ENCODE results near the gene LIN7B. TPM values are rescaled to one million over a fixed set of nuclear protein-coding genes. Genes with fewer than 3 reads are reported as not detected.

LIN7B gene
- total RNA-seq = 5.1 and 7.6 TPM in 2 replicates

GRCh38 chr19:49113762-49114629, at the start of gene LIN7B:
LIN7B (plus strand) TSS chr19:49114370; CDS start chr19:49114405, 35 bp downstream.

GRCh38 chr19:49064768-49065611, 49.2 kb upstream of the LIN7B start, which contains the start of gene NTF4:
NTF4 (minus strand) TSS chr19:49064818; CDS start chr19:49061997, 2,821 bp downstream.

GRCh38 chr19:49085020-49085867, 28.9 kb upstream of the LIN7B start, which contains the start of gene SNRNP70:
SNRNP70 (plus strand) TSS chr19:49085451; CDS start chr19:49086415, 964 bp downstream.

GRCh38 chr19:49118565-49119410, 4.6 kb downstream of the LIN7B start, which contains the start of gene C19orf73:
C19orf73 (minus strand) TSS chr19:49119143; CDS start chr19:49119022, 121 bp downstream.

DNA sequence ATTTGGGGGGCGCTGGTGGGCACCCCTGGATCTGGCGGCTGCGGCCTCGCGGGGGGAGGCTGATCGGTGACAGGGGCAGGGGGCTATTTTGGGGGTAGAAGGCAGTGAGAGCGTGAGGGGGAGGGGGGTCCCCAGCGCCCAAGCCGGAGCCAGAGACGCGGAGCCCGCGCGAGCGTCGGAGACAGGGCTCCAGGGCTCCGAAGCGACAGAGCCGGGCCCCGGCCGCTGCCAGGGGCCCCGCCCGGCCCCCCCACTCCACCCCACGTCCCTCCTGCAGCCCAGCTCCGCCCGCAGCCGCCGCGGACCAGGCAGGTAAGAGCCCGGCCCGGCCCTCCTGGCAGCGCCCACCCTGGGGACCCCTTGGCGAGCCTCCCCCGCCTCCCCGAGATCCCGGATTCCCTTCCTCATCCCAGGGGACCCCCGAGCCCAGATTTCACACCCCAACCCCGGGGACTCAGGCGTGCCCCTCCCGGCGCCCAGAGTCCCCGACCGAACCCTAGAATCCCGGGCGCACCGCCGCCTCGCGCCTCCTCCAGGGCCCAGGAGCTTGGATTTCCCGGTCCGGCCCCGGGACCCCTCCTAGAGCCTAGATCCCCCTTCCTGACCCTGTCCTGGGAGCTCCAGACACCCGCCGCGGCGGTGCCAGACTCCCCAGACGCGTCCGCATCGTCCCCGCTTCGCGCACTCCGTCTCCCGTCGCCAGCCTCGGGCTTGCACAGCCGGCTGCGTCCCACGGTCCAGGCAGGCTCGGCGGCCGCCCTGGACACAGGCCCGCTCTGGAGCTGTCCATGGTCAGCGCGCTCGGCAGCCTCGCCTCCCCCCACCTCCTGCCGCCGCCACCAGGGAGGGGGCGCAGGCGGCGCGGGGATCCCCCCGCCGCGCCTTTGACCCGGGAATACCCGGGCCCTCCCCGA, 5.5 kb downstream of the LIN7B start, which contains the start of gene PPFIA3:
TSS of gene PPFIA3 (plus strand) at position 134 of the 914 bp plus-strand sequence. CDS start 8,330 bp downstream, outside the sequence.

DNA sequence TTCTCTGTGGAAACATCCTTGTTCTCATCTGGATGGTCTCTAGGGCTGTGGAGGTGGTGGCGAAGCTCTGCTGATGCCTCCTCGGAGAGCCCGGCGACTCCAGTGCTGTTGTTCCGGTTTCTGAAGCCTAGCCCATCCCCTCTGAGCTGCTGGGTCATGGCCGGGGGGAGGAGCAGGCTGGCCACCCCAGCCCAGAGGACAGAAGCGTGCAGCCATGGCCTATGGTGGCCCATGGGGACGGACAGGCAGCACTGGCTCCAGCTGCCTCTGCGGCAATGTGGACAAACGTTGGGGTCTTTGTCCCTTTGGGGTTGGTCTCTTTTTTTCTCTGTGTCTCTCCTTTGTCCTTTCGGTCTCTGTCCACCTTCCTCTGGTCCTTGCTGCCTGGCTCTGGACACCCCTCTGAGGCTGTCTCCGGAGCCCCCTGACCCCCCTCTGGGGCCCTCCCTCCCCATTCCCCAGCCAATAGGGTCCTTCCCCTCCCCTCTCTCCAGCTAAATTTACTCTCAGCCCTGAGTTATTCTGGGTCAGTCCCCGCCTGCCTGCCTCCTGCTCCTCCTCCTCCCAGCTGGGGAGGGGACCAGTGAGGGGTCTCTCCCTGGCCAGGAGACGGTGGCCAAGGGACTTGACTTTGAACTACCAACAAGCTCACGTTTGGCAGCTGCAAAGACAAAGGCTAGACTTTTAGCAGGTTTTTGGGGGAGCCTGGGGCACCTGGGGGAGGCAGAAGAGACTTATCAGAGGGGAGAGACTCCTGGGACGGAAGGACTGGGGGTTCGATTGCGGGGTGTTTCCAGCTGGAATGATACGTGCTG, 41.0 kb downstream of the LIN7B start, which contains the start of gene HRC:
TSS of gene HRC (minus strand) at position 392 of the 815 bp plus-strand sequence. CDS start at position 233, 159 bp downstream.

DNA sequence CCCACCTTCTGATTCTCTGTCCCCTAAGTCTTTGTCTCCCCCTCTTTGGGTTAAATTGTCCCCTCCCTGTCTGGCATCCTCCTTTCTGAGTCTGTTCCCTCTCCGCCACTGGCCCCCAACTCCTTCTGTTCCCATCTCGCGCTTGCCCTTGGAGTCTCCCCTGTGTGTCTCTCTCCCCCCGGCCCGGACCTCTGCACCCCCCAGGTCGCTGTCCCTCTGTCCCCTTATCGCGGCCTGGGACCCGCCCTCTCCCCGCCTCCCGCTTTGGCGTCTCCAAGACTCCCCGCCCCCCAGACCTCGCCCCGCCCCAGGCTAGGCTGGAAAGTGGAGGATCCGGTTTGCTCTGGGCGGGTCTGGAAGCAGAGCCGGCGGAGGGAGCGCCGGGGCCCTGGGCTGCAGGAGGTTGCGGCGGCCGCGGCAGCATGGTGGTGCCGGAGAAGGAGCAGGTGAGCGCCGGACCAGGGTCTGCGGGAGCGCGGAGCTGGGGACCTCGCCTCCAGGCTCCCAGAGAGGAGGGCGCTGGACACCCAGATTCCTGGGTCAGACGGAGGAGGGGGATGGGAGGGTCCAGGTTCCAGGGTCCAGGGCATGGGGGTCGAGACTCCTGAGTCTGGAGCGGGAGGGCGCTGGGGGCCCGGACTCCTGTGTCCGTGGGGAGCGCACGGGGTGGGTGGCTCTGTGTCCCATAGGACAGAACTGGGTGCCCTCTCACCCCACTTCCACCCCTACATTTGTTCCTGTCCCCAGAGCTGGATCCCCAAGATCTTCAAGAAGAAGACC, 43.5 kb downstream of the LIN7B start, which contains the start of gene TRPM4:
TSS of gene TRPM4 (plus strand) at position 348 of the 780 bp plus-strand sequence. CDS start at position 423, 75 bp downstream.

Other genes with a start within 250 kb of the LIN7B start
- gene PLEKHA4, start 245.8 kb upstream of the LIN7B start, total RNA-seq = 47.2 and 48.1 TPM in 2 replicates
- 28.2 and 33.1 TPM in 2 replicates for gene PPP1R15A, start 241.9 kb upstream of the LIN7B start, total RNA-seq
- gene TULP2, start 215.6 kb upstream of the LIN7B start, total RNA-seq = not detected in 2 replicates
- 544 and 558 TPM in 2 replicates for gene NUCB1, start 214.1 kb upstream of the LIN7B start, total RNA-seq
- gene DHDH, start 180.7 kb upstream of the LIN7B start, total RNA-seq = not detected in 2 replicates
- 78.0 and 87.6 TPM in 2 replicates for gene BAX, start 159.5 kb upstream of the LIN7B start, total RNA-seq
- 7,879 and 9,183 TPM in 2 replicates for gene FTL, start 149.1 kb upstream of the LIN7B start, total RNA-seq
- gene GYS1, start 121.1 kb upstream of the LIN7B start, total RNA-seq = 67.8 and 76.5 TPM in 2 replicates
- 90.5 and 99.1 TPM in 2 replicates for gene RUVBL2, start 120.5 kb upstream of the LIN7B start, total RNA-seq
- not detected in 2 replicates for gene LHB, start 97.3 kb upstream of the LIN7B start, total RNA-seq
- not detected in 2 replicates for gene CGB3, start 90.0 kb upstream of the LIN7B start, total RNA-seq
- not detected in 2 replicates for gene CGB2, start 82.5 kb upstream of the LIN7B start, total RNA-seq
- gene CGB1, start 77.5 kb upstream of the LIN7B start, total RNA-seq = not detected in 2 replicates
- not detected in 2 replicates for gene CGB5, start 70.5 kb upstream of the LIN7B start, total RNA-seq
- not detected in 2 replicates for gene CGB8, start 65.3 kb upstream of the LIN7B start, total RNA-seq
- not detected in 2 replicates for gene CGB7, start 56.6 kb upstream of the LIN7B start, total RNA-seq
- gene NTF4, start 49.6 kb upstream of the LIN7B start, total RNA-seq = not detected in 2 replicates
- not detected in 2 replicates for gene KCNA7, start 41.7 kb upstream of the LIN7B start, total RNA-seq
- gene SNRNP70, start 28.9 kb upstream of the LIN7B start, total RNA-seq = 107 and 131 TPM in 2 replicates
- 0.25 and 2.7 TPM in 2 replicates for gene C19orf73, start 4.8 kb downstream of the LIN7B start, total RNA-seq
- 1.9 and 3.9 TPM in 2 replicates for gene PPFIA3, start 5.2 kb downstream of the LIN7B start, total RNA-seq
- not detected in 2 replicates for gene HRC, start 41.0 kb downstream of the LIN7B start, total RNA-seq
- gene TRPM4, start 43.4 kb downstream of the LIN7B start, total RNA-seq = 11.8 and 14.5 TPM in 2 replicates
- 0.19 TPM in 1 of 2 replicates, not detected in the other for gene SLC6A16, start 210.8 kb downstream of the LIN7B start, total RNA-seq
- not detected in 2 replicates for gene CD37, start 221.0 kb downstream of the LIN7B start, total RNA-seq
- 15.7 and 18.6 TPM in 2 replicates for gene TEAD2, start 248.0 kb downstream of the LIN7B start, total RNA-seq
- gene DKKL1, start 249.5 kb downstream of the LIN7B start, total RNA-seq = 0.50 TPM in 1 of 2 replicates, not detected in the other